Midbrain (tissue), 1 donor: ENCODE data around the gene CCDC93.
"Not testable (repeated sequence)": the region's sequence is repeated elsewhere in the genome, so short reads cannot be mapped to it uniquely, and the experiment has no call there.

Experiments
- DNase-seq: peaks from one replicate; lab custom pipeline; 2025; lab: John Stamatoyannopoulos, UW

The CCDC93 gene

GRCh38 chr2:118045286-118045685 lies 31.4 kb upstream of the CCDC93 start:
- DNase-seq = no peak

DNA sequence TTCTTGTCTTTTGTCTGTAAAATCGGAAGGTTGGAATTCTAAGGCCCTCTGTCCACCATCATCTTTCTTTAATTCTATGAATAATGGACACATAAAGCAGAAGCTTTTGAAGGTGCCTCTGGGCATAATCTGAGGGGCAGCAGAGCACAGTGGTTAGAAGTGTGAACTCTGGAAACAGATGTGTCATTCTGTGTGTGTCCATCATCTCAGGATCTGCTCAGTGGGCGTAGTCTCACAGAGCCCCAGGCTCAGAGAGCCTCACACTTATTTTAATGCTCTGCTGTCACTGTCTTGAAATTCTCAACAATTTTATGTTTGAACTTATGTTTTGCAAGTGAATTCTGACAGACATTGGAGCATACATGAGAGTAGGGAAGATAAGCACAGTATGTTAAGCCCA lies 31.0 kb upstream of the CCDC93 start:
- DNase-seq = no peak

- DNase-seq = no peak
Observed at GRCh38 chr2:118044103-118044716, 30.3 kb upstream of the CCDC93 start.

DNA sequence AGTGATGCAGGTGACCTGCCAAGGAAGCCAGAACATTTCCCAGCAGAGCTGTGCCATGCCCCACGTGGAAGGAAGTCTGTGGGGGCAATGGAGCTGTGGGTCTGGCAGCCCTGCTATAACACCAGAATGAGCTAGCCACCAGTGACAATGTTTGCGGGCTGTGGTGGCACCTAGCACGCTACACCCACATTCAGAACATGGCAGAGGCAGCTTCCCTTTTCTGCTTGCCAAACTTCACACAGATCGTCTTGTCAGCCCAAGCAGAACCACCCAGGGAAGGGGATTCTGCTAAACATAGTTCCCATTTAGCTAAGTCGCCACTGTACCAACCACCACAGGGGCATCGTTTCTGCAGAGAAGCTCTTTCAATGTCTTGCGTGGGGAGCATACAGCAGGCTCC lies 27.0 kb upstream of the CCDC93 start:
- DNase-seq = no peak

DNA sequence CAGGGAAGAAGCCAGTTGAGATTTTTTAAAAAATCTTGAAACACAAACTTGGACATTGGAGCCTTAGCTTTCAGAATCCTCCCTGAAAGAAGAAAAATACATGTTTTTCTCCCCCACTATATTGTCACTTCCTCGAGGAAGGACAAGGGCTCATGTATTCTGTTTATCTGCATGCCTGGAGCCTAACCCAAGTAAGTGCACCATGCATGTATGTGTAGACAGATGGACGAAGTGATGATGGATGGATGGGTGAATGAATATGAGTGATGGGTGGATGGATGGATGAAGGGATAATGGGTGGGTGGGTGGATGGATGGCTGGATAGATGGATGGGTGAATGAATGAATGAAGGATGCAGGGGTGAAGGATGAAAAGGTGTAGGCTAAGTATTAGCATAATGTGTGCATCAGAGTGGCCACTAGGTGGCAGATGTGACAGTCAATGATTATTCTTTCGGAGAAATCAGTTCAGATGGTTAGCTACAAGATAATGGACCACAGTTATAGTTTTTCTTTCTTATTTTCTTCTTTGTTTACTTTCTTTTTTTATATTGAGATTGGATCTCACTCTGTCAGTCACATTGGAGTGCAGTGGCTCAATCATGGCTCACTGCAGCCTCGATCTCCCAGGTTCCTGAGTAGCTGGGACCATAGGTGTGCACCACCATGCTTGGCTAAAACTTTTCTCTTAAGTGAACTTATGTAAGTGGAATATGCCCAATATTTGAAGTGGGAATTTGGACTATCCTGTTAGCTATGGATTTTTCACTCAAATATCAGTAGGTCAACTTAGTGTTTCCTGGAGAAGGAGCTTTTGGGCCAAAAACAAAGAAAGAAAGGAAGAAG lies 18.5 kb upstream of the CCDC93 start:
- DNase-seq = peak; percentile 9

DNA sequence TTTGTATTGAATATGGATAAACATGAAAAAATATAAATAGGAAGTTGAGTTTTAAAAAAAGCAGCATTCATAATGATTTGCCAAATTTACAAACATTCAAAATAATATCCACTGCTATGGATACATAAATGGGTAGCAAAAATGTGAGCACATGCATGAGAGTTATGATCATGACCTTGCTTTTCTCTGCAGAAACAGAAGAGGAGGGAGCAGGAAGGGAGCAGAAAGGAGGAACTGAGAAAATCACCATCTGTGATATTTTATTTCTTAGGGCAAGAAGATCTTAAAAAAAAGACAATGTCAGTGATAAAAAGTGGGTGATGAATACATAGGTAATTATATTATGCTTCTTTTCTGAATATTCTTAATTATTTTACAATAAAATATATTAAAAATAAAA lies 17.7 kb upstream of the CCDC93 start:
- DNase-seq = no peak

- DNase-seq = no peak
Observed at GRCh38 chr2:118029025-118029424, 15.2 kb upstream of the CCDC93 start.

DNA sequence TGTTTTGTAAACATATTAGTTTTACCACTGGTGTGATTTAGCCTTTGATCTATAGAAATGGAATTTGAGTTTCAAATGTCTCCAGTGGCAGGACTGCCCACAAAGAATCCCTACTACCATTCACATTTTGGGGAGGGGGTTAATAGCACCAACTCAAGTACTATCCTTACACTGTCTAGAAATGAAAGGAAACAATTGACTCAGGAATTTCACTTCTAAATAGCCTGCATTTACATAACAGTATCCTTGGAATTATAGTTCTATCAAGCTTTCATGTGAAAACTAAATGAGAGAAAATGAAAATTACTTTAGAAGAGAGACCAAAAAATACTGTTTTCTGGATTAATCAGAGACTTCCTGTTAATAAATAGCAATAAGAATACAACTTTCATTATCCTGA lies 7.5 kb upstream of the CCDC93 start:
- no peak for DNase-seq

GRCh38 chr2:118019821-118020220 lies 6.0 kb upstream of the CCDC93 start:
- no peak for DNase-seq

DNA sequence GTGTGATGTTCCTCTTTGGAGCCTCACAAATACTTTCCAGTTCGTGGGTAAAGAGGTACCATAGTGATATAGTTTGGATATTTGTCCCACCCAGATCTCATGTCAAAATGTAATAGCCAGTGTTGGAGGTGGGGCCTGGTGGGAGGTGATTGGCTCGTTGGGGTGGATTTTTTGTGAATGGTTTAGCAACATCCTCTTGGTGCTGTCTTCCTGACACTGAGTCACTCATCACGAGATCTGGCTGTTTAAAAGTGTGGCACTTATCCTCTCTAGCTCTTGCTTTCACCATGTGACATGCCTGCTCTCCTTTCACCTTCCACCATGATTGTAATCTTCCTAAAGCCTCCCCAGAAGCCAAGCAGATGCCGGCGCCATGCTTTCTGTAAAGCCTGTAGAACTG lies 3.0 kb upstream of the CCDC93 start:
- no peak for DNase-seq

GRCh38 chr2:118015761-118016160 lies 1.9 kb upstream of the CCDC93 start:
- not testable (repeated sequence) for DNase-seq

DNA sequence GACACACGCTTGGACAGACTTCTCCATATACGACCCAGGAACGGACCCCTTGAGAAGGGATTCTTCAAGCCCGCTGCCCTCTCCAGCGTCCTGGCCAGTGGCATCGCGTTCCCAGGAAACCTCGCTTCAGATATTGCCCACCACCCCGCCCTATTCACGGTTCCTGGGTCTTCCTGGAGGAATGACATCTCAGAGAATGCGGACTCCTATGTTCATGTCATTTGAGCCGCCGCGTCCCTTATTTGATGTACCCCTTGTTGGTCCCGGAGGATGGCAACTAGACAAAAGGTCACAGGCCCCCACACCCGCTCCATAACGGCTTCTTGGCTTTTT lies 588 bp upstream of the CCDC93 start:
- DNase-seq = no peak

DNA sequence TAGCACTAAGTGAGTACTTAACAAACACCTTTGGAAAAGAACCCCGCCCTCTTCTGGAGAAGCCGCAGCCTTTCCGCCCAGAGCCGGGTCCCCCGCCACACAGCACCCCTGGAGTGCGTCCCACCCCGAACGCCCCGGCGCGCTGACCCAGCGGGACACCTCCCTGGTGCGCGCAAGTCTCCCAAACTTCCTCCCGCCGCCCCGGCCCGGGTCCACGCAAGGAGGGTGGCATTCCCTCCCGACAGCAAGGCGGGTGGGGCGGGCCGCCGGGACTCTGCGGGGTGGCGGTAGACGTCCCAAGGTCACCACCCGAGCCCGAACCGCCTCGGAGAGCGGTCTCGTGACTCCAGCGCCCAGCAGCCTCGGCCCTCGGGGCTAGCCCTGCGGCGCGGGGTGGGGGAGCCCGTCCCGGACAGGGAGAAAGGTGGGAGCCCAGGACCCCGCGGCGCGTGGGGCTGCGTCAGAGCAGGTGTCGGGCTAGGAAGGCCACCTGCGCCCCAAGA lies 598 bp downstream of the CCDC93 start:
- no peak for DNase-seq

DNA sequence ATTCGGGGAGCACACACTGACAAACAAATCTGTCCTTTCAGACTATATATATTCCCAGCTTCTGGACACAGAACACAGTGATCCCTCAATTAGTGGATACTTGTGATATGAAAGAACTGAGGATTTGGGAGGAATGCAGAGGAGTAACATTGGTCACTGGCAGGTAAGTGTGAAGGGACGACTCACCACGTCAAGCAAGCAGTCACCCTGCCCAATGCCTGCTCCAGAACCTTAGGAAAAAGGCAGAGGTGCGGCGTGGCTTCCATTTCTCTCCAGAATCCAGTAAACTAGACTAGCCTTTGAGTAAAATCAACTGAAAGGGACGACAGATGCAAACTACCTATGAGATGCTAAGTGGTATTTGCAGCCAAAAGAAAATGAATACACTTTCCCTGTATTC lies 1.1 kb downstream of the CCDC93 start:
- DNase-seq = no peak

GRCh38 chr2:118010473-118010872 lies 3.4 kb downstream of the CCDC93 start:
- no peak for DNase-seq

DNA sequence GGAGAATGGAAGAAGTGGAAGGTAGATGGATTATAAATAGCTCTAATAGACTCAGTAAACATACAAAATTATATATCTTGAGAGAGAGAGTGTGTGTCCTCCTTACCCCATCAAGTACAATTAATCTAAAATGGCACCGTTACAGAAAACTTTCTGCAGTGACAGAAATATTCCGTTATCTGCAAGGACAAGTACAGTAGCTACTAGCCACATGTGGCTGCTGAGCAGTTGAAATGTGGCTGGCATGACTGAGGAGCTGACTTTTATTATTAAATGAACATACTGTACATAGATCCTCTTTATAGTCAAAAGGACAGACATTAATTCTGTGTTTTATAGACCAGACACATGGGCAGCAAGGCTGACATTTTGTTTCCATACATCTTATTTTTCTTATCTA lies 7.0 kb downstream of the CCDC93 start:
- DNase-seq = no peak

- DNase-seq = no peak
Observed at GRCh38 chr2:118006326-118006725, 7.5 kb downstream of the CCDC93 start.

DNA sequence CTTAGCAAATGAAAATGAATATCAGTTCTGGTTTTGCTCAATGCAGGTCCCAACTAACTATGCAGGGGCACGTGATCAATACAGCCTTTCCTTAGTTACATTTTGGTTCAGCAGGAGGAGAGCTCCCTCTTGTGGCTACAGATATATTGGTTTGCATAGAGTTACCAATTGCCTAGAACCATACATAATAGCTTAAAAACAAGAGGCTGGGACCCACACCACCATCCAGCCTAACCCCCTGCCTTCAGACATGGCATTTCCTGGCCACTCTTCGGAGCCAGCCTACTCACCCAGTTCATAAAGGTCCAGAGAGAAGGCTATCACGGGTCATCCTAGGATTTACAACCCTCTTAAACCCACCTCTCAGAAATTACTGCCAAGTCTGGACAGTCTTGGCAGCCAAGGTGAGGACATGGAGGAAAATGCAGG lies 10.5 kb downstream of the CCDC93 start:
- peak; percentile 85 for DNase-seq

- no peak for DNase-seq
Observed at GRCh38 chr2:118000041-118000440, 13.8 kb downstream of the CCDC93 start.

DNA sequence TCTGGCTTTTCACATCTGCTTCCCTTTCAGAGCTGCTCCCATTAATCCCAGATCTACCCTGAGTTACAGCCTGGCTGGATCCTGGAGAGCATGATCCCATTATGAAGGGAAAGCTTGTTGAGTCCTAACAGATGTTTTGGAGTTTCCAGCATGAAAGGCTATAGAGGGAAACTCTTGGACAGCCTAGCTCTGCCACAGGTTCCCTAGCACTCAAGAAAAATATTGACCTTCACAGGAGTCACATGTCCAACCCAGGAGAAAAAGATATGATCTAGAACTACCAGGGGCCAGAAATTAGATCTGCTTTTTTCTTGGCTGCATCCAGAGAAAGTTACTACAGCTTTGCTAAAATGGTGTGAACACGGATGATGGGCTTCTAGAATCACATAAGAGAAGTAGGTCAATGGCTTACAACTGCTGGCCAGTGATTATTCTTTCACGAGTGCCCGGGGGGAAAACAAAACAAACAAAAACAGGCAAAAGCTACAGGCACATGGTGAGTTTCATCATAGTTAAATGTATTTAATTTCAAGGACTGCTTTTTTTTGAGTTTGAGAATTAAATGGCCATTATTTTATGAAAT lies 15.9 kb downstream of the CCDC93 start:
- DNase-seq = no peak

DNA sequence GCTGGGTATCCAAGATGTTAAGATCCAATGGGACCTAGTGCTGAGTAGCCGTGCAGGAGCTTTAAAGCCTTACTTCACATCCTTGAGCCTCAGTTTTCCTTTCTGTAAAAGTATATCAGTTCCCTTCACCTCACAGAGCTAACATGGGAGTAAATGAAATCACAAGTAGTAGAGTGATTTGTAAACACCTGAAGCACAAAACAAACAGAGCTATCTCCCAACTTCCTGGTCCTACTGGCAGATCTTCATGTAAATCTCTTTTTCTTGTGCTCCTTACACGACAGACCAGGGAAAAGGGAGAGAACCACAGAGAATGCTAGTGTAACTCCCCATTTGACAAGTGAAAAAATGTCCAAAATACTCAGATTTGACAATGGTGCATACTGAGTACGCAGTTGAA lies 17.3 kb downstream of the CCDC93 start:
- DNase-seq = no peak

DNA sequence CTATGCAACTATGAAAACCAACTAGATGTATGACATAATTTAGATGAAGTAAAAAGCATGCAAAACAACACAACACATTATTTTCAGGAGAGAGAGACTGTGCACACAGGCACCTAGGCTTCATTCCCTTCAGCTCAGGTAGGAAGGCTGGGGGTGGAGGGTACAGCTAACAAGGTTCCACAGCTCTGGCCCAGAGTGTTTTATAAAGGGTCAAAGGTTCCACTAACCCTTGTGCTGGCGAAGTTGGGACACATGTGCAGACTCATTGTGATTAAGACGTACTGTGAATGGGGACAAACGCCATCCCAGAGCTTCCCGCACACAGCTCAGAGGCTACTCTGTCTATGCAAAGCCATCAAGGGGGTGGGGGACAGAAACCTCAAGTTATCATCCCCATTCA lies 19.1 kb downstream of the CCDC93 start:
- no peak for DNase-seq

GRCh38 chr2:117989854-117990438 lies 23.9 kb downstream of the CCDC93 start:
- no peak for DNase-seq
